Keratinocyte (primary cell): ENCODE measurements around the gene L3MBTL4.

Experiments used
- CTCF ChIP-seq, 3 experiments: IDR thresholded peaks in 1 of 3; conservative IDR thresholded peaks in 1 of 3; optimal IDR thresholded peaks in 1 of 3; 2 replicates in 2 of 3; 3 replicates in 1 of 3; pipeline versions ENCODE3 to v1.5.1; 2011; ENCODE audit warnings: low read length in 3 of 3, mild to moderate bottlenecking in 3 of 3, moderate library complexity in 2 of 3, control low read depth in 1 of 3, inconsistent platforms in 1 of 3; ENCODE audit not compliant: insufficient read depth in 2 of 3; ENCODE audit errors: extremely low read depth in 1 of 3
- EZH2 ChIP-seq: IDR thresholded peaks from one replicate; pipeline ENCODE4 v1.6.1; 2012; ENCODE audit warnings: inconsistent platforms, mild to moderate bottlenecking, low read length, moderate library complexity

- TF ChIP-seq CTCF (optimal IDR thresholded peaks at IDR 0.05 in 1 of 3, IDR thresholded peaks at IDR 0.05 in 1 of 3, conservative IDR thresholded peaks at IDR 0.05 in 1 of 3; ENCODE audit: extremely low read depth in 1 of 3, insufficient read depth in 2 of 3, low read length in 3 of 3), result no peak
- no peak for TF ChIP-seq EZH2
Measured at GRCh38 chr18:6411382-6411781, 3.3 kb downstream of the L3MBTL4 start.
